ENCODE data around the gene SPRY1.

Gene SPRY1

GRCh38 chr4:123405267-123405865 lies 8.8 kb downstream of the SPRY1 start:
- no peak for DNase-seq (ENCODE audit: low read depth)
- TF ChIP-seq CTCF (IDR thresholded peaks at IDR 0.05; ENCODE audit: low read depth, low read length) = no peak
- no peak for TF ChIP-seq MYC (IDR thresholded peaks at IDR 0.05; ENCODE audit: low read depth, low read length)
- TF ChIP-seq, protein P1, sequence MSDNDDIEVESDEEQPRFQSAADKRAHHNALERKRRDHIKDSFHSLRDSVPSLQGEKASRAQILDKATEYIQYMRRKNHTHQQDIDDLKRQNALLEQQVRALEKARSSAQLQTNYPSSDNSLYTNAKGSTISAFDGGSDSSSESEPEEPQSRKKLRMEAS (IDR thresholded peaks at IDR 0.05; ENCODE audit: low read depth, low read length) = no peak
- TF ChIP-seq POLR2A (IDR thresholded peaks at IDR 0.05; ENCODE audit: extremely low read depth, insufficient read length) = no peak
- H3K4me3 ChIP-seq (ENCODE audit: low read depth, low read length) = no peak overlapping the region

GRCh38 chr4:123406872-123407271 lies 10.3 kb downstream of the SPRY1 start:
- H3K4me3 ChIP-seq (ENCODE audit: low read depth, low read length) = no peak overlapping the region
- no peak for DNase-seq (ENCODE audit: low read depth)
- TF ChIP-seq POLR2A (IDR thresholded peaks at IDR 0.05; ENCODE audit: extremely low read depth, insufficient read length) = no peak
- no peak for TF ChIP-seq CTCF (IDR thresholded peaks at IDR 0.05; ENCODE audit: low read depth, low read length)
- TF ChIP-seq, protein P1 (IDR thresholded peaks at IDR 0.05; ENCODE audit: low read depth, low read length) = no peak
- no peak for TF ChIP-seq MYC (IDR thresholded peaks at IDR 0.05; ENCODE audit: low read depth, low read length)

GRCh38 chr4:123408471-123409084 lies 12.0 kb downstream of the SPRY1 start:
- no peak for TF ChIP-seq POLR2A (IDR thresholded peaks at IDR 0.05; ENCODE audit: extremely low read depth, insufficient read length)
- TF ChIP-seq, protein P1 (IDR thresholded peaks at IDR 0.05; ENCODE audit: low read depth, low read length) = no peak
- TF ChIP-seq MYC (IDR thresholded peaks at IDR 0.05; ENCODE audit: low read depth, low read length) = no peak
- TF ChIP-seq CTCF (IDR thresholded peaks at IDR 0.05; ENCODE audit: low read depth, low read length) = no peak
- DNase-seq (ENCODE audit: low read depth) = no peak
- H3K4me3 ChIP-seq (ENCODE audit: low read depth, low read length) = no peak overlapping the region

GRCh38 chr4:123409334-123409733 lies 12.7 kb downstream of the SPRY1 start:
- DNase-seq (ENCODE audit: low read depth) = no peak
- no peak overlapping the region for H3K4me3 ChIP-seq (ENCODE audit: low read depth, low read length)
- TF ChIP-seq, protein P1 (IDR thresholded peaks at IDR 0.05; ENCODE audit: low read depth, low read length) = no peak
- TF ChIP-seq CTCF (IDR thresholded peaks at IDR 0.05; ENCODE audit: low read depth, low read length) = no peak
- TF ChIP-seq MYC (IDR thresholded peaks at IDR 0.05; ENCODE audit: low read depth, low read length) = no peak
- no peak for TF ChIP-seq POLR2A (IDR thresholded peaks at IDR 0.05; ENCODE audit: extremely low read depth, insufficient read length)

DNA sequence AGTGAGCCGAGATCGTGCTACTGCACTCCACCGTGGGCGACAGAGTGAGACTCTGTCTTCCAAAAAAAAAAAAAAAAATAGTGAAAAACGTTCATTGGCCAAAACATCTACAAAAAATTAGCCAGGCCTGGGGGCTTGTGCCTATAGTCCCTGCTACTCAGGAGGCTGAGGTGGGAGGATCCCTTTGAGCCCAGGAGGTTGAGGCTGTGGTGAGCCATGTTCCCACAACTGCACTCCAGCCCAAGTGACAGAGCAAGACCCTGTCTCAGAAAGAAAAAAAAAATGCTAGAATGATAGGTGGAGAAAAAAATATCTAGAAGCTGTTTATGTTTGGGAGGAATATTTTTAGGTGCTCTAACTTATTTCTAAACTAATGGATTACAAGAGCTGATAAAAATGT lies 14.9 kb downstream of the SPRY1 start:
- TF ChIP-seq POLR2A (IDR thresholded peaks at IDR 0.05; ENCODE audit: extremely low read depth, insufficient read length) = no peak
- no peak for TF ChIP-seq MYC (IDR thresholded peaks at IDR 0.05; ENCODE audit: low read depth, low read length)
- TF ChIP-seq, protein P1 (IDR thresholded peaks at IDR 0.05; ENCODE audit: low read depth, low read length) = no peak
- no peak for TF ChIP-seq CTCF (IDR thresholded peaks at IDR 0.05; ENCODE audit: low read depth, low read length)
- DNase-seq (ENCODE audit: low read depth) = peak; percentile 52
- H3K4me3 ChIP-seq (ENCODE audit: low read depth, low read length) = no peak overlapping the region
